HEK293T (cell line): ENCODE results near the gene MARCHF9.

Experiments used
- BHLHE40 ChIP-seq: fragments of 450-650 bp; IDR thresholded peaks from 2 replicates; pipeline ENCODE4 v1.6.1; 2016; ENCODE audit warnings: mild to moderate bottlenecking, moderate library complexity, borderline replicate concordance
- CTBP1 ChIP-seq: fragments of 450-650 bp; IDR thresholded peaks from 2 replicates; pipeline ENCODE4 v1.6.1; 2016; ENCODE audit warnings: borderline replicate concordance
- ELF4 ChIP-seq: fragments of 450-650 bp; IDR thresholded peaks from 2 replicates; pipeline ENCODE4 v1.6.1; 2017; ENCODE audit warnings: antibody characterized with exemption
- FOXA1 ChIP-seq: fragments of 450-650 bp; IDR thresholded peaks from 2 replicates; pipeline ENCODE4 v1.6.1; 2016; ENCODE audit warnings: mild to moderate bottlenecking
- FOXM1 ChIP-seq: fragments of 450-650 bp; IDR thresholded peaks from 2 replicates; pipeline ENCODE4 v1.6.1; 2017; ENCODE audit warnings: mild to moderate bottlenecking, borderline replicate concordance
- L3MBTL2 ChIP-seq: fragments of 450-650 bp; conservative IDR thresholded peaks from 2 replicates; pipeline ENCODE4 v1.6.1; 2016; ENCODE audit warnings: mild to moderate bottlenecking
- SP1 ChIP-seq: fragments of 450-650 bp; IDR thresholded peaks from 2 replicates; pipeline ENCODE4 v1.6.1; 2017
- SUZ12 ChIP-seq: fragments of 450-650 bp; IDR thresholded peaks from 2 replicates; pipeline ENCODE4 v1.6.1; 2016; ENCODE audit warnings: mild to moderate bottlenecking
- TF ChIP-seq, protein P1 (sequence below): fragments of 450-650 bp; IDR thresholded peaks from 2 replicates; pipeline ENCODE4 v1.6.1; 2016

DNA sequence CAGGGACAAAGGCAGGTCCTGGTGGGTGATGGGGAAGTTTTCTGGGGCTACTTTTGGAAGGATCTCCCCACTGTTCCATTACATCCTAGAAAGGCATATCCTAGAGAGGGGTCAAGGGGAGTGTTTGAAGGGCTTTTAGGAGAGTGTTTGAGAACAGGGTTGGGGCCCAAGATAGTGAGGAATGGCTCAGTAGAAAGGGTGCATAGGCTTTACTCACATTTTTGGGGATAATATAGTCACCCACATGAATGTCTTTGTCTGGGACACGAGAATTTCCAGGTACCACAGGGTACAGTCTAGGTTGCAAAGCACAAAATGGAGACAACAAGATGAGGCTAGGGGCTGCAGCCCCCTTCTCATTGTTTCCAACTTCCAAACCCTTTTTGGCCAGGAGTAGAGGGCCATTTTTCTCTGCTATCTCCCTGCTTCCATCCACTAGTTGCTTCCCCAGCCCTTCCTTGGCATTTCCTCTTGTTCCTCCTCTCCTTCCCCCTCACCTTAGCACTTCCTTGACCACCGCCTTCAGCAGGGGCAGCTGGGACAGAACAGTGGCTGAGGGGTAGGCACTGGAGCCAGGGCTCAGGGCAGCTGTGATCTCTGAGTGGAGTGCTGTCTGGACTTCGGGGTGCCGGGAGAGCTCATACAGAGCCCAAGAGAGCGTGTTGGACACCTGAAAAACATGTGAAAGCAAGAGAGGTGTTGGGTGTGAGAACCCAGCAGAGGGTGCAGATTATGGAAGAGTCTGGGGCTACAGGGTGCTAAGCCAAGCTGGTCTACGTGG, 9.2 kb downstream of the MARCHF9 start:
- TF ChIP-seq SP1: no peak
- TF ChIP-seq CTBP1: no peak
- TF ChIP-seq, protein P1, sequence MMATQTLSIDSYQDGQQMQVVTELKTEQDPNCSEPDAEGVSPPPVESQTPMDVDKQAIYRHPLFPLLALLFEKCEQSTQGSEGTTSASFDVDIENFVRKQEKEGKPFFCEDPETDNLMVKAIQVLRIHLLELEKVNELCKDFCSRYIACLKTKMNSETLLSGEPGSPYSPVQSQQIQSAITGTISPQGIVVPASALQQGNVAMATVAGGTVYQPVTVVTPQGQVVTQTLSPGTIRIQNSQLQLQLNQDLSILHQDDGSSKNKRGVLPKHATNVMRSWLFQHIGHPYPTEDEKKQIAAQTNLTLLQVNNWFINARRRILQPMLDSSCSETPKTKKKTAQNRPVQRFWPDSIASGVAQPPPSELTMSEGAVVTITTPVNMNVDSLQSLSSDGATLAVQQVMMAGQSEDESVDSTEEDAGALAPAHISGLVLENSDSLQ: no peak
- TF ChIP-seq ELF4: no peak
- TF ChIP-seq FOXM1: no peak
- TF ChIP-seq SUZ12: no peak
- no peak for TF ChIP-seq BHLHE40
- no peak for TF ChIP-seq FOXA1
- TF ChIP-seq L3MBTL2: no peak
